MG63 (cell line): ENCODE data around the gene IL16. TPM values are rescaled to one million over a fixed set of nuclear protein-coding genes. Genes with fewer than 3 reads are reported as not detected.
"Not testable (repeated sequence)": the region's sequence is repeated elsewhere in the genome, so short reads cannot be mapped to it uniquely, and the experiment has no call there.

Source experiments
- DNase-seq: peaks from one replicate; pipeline ENCODE4 v3.0.0-alpha.2; 2020
- H3K27me3 ChIP-seq: fragments of 250-450 bp; sonication (Bioruptor Pico); 2 replicates; pipeline ENCODE4 v1.5.1; 2020; ENCODE audit warnings: mild to moderate bottlenecking, moderate library complexity
- H3K36me3 ChIP-seq: fragments of 250-450 bp; sonication (Bioruptor Pico); 2 replicates; pipeline ENCODE4 v1.5.1; 2020; ENCODE audit warnings: mild to moderate bottlenecking, moderate library complexity
- H3K4me3 ChIP-seq: fragments of 250-450 bp; sonication (Bioruptor Pico); 2 replicates; pipeline ENCODE4 v1.5.1; 2020; ENCODE audit warnings: mild to moderate bottlenecking, moderate library complexity
- H3K9me3 ChIP-seq: fragments of 250-450 bp; sonication (Bioruptor Pico); 2 replicates; pipeline ENCODE4 v1.5.1; 2020; ENCODE audit warnings: mild to moderate bottlenecking, moderate library complexity
- total RNA-seq: library from RNA; depleted of rRNA; stranded (reverse); fragments of >200 nt; shearing (Covaris generic); gene quantifications from 2 replicates; pipeline ENCODE4 v1.2.3, GENCODE V29; 2014; ENCODE audit warnings: low replicate concordance

IL16 gene
- total RNA-seq, 1 experiment from 2014 or later, result 0.10 TPM

- Histone ChIP-seq H3K9me3 (no peaks in the 10 kb centered on the region), H3K4me3 (no peak overlapping the region), H3K36me3 (no peaks in the 10 kb centered on the region), H3K27me3 (no peaks in the 10 kb centered on the region)
- peak; percentile 81 for DNase-seq
These were observed 6.9 kb upstream of the IL16 start for GRCh38 chr15:81189583-81190283.

GRCh38 chr15:81190922-81191507 lies 5.7 kb upstream of the IL16 start:
- no peaks in the 10 kb centered on the region for H3K9me3 ChIP-seq
- H3K4me3 ChIP-seq, result no peak overlapping the region
- DNase-seq, result no peak
- H3K27me3 ChIP-seq, result no peaks in the 10 kb centered on the region
- no peaks in the 10 kb centered on the region for H3K36me3 ChIP-seq

- no peak for DNase-seq
- Histone ChIP-seq H3K4me3 (no peak overlapping the region), H3K36me3 (no peaks in the 10 kb centered on the region)
These were observed 5.0 kb upstream of the IL16 start for GRCh38 chr15:81191701-81192100.

GRCh38 chr15:81194723-81195122 lies 2.0 kb upstream of the IL16 start:
- Histone ChIP-seq H3K4me3 (no peak overlapping the region), H3K36me3 (no peaks in the 10 kb centered on the region), H3K9me3 (no peaks in the 10 kb centered on the region), H3K27me3 (no peaks in the 10 kb centered on the region)
- DNase-seq, result no peak

More at GRCh38 chr15:81191701-81192100, 5.0 kb upstream of the IL16 start:
- H3K9me3 ChIP-seq, result no peaks in the 10 kb centered on the region
- H3K27me3 ChIP-seq, result no peaks in the 10 kb centered on the region

GRCh38 chr15:81195339-81195864 lies 1.3 kb upstream of the IL16 start:
- H3K9me3 ChIP-seq, result no peaks in the 10 kb centered on the region
- no peak for DNase-seq
- no peaks in the 10 kb centered on the region for H3K27me3 ChIP-seq
- H3K4me3 ChIP-seq, result no peak overlapping the region
- no peaks in the 10 kb centered on the region for H3K36me3 ChIP-seq

GRCh38 chr15:81197255-81197630 lies 564 bp downstream of the IL16 start:
- H3K36me3 ChIP-seq, result no peaks in the 10 kb centered on the region
- no peak overlapping the region for H3K4me3 ChIP-seq
- no peaks in the 10 kb centered on the region for H3K27me3 ChIP-seq
- H3K9me3 ChIP-seq, result no peaks in the 10 kb centered on the region
- DNase-seq, result no peak

GRCh38 chr15:81197688-81198281 lies 1.1 kb downstream of the IL16 start:
- H3K36me3 ChIP-seq, result no peaks in the 10 kb centered on the region
- DNase-seq, result no peak

GRCh38 chr15:81199031-81199779 lies 2.5 kb downstream of the IL16 start:
- Histone ChIP-seq H3K4me3 (no peak overlapping the region), H3K9me3 (no peaks in the 10 kb centered on the region), H3K36me3 (no peaks in the 10 kb centered on the region), H3K27me3 (no peaks in the 10 kb centered on the region)
- DNase-seq, result no peak

More at GRCh38 chr15:81197688-81198281, 1.1 kb downstream of the IL16 start:
- no peaks in the 10 kb centered on the region for H3K9me3 ChIP-seq
- H3K4me3 ChIP-seq, result no peak overlapping the region
- H3K27me3 ChIP-seq, result no peaks in the 10 kb centered on the region

GRCh38 chr15:81206018-81206417 lies 9.3 kb downstream of the IL16 start:
- no peaks in the 10 kb centered on the region for H3K36me3 ChIP-seq
- H3K9me3 ChIP-seq, result peaks cover 5% of the 10 kb centered on the region
- H3K4me3 ChIP-seq, result no peak overlapping the region
- no peak for DNase-seq
- H3K27me3 ChIP-seq, result no peaks in the 10 kb centered on the region

GRCh38 chr15:81207987-81208386 lies 11.3 kb downstream of the IL16 start:
- H3K27me3 ChIP-seq, H3K4me3 ChIP-seq, H3K9me3 ChIP-seq, DNase-seq, H3K36me3 ChIP-seq: not testable (repeated sequence)

GRCh38 chr15:81209635-81210034 lies 13.0 kb downstream of the IL16 start:
- peaks cover 9% of the 10 kb centered on the region for H3K9me3 ChIP-seq

GRCh38 chr15:81211376-81211775 lies 14.7 kb downstream of the IL16 start:
- H3K4me3 ChIP-seq, result no peak overlapping the region
- DNase-seq, result no peak
- peaks cover 9% of the 10 kb centered on the region for H3K9me3 ChIP-seq
- H3K27me3 ChIP-seq, result peaks cover 4% of the 10 kb centered on the region
- no peaks in the 10 kb centered on the region for H3K36me3 ChIP-seq

More at GRCh38 chr15:81209635-81210034, 13.0 kb downstream of the IL16 start:
- Histone ChIP-seq H3K4me3 (no peak overlapping the region), H3K36me3 (no peaks in the 10 kb centered on the region), H3K27me3 (peaks cover 4% of the 10 kb centered on the region)
- DNase-seq, result no peak

GRCh38 chr15:81213982-81214381 lies 17.3 kb downstream of the IL16 start:
- no peaks in the 10 kb centered on the region for H3K36me3 ChIP-seq
- no peak for DNase-seq
- no peak overlapping the region for H3K4me3 ChIP-seq
- 0 out of 2 replicates have a peak, but pooled peaks cover 4% of the 10 kb centered on the region for H3K9me3 ChIP-seq
- peaks cover 4% of the 10 kb centered on the region for H3K27me3 ChIP-seq

GRCh38 chr15:81215531-81215930 lies 18.9 kb downstream of the IL16 start:
- no peaks in the 10 kb centered on the region for H3K36me3 ChIP-seq
- H3K4me3 ChIP-seq, result no peak overlapping the region
- peaks cover 4% of the 10 kb centered on the region for H3K27me3 ChIP-seq
- H3K9me3 ChIP-seq, result 0 out of 2 replicates have a peak, but pooled peaks cover 4% of the 10 kb centered on the region
- DNase-seq, result no peak

- no peak for DNase-seq
- peaks cover 4% of the 10 kb centered on the region for H3K27me3 ChIP-seq
- no peaks in the 10 kb centered on the region for H3K36me3 ChIP-seq
- no peak overlapping the region for H3K4me3 ChIP-seq
- 0 out of 2 replicates have a peak, but pooled peaks cover 4% of the 10 kb centered on the region for H3K9me3 ChIP-seq
These were observed 19.3 kb downstream of the IL16 start for GRCh38 chr15:81215983-81216382.

- 0 out of 2 replicates have a peak, but pooled peaks cover 4% of the 10 kb centered on the region for H3K9me3 ChIP-seq
- DNase-seq, result no peak
- H3K36me3 ChIP-seq, result no peaks in the 10 kb centered on the region
- peaks cover 4% of the 10 kb centered on the region for H3K27me3 ChIP-seq
- no peak overlapping the region for H3K4me3 ChIP-seq
These were observed 19.7 kb downstream of the IL16 start for GRCh38 chr15:81216422-81216821.

GRCh38 chr15:81221449-81221848 lies 24.8 kb downstream of the IL16 start:
- no peaks in the 10 kb centered on the region for H3K36me3 ChIP-seq
- no peak for DNase-seq
- H3K27me3 ChIP-seq, result no peaks in the 10 kb centered on the region
- no peak overlapping the region for H3K4me3 ChIP-seq
- no peaks in the 10 kb centered on the region for H3K9me3 ChIP-seq
